HUDEP-2 (cell line): Measurements from ENCODE around the gene NEUROD1.
A peak's percentile ranks its signal among the peaks of the same experiment; 100 is the strongest.

Source experiments
- DNase-seq, 76 experiments: peaks; one replicate each; lab custom pipeline; 2025; ENCODE audit not compliant: unreplicated experiment in 76 of 76; lab: John Stamatoyannopoulos, UW

Gene NEUROD1

GRCh38 chr2:181680937-181681811 is 857 bp upstream of the NEUROD1 start:
- no peak for DNase-seq

- DNase-seq, result no peak
These were observed 755 bp downstream of the NEUROD1 start for GRCh38 chr2:181679544-181679979.

GRCh38 chr2:181678861-181679543 is 1.3 kb downstream of the NEUROD1 start:
- DNase-seq, result no peak

- peak in 51 of 76 experiments; percentile 2 to 72 (median 25) for DNase-seq
These were observed 2.3 kb downstream of the NEUROD1 start for GRCh38 chr2:181677912-181678586.

GRCh38 chr2:181675254-181675653 is 5.1 kb downstream of the NEUROD1 start:
- no peak for DNase-seq

GRCh38 chr2:181674461-181674860 is 5.9 kb downstream of the NEUROD1 start:
- DNase-seq, result no peak

- no peak for DNase-seq
These were observed 7.1 kb downstream of the NEUROD1 start for GRCh38 chr2:181673173-181673572.

GRCh38 chr2:181672255-181673008 is 7.9 kb downstream of the NEUROD1 start:
- DNase-seq, result no peak

GRCh38 chr2:181670632-181671031 is 9.7 kb downstream of the NEUROD1 start:
- no peak for DNase-seq

GRCh38 chr2:181667234-181667633 is 13.1 kb downstream of the NEUROD1 start:
- no peak for DNase-seq

- no peak for DNase-seq
These were observed 18.0 kb downstream of the NEUROD1 start for GRCh38 chr2:181662287-181662686.

- DNase-seq, result no peak
These were observed 20.1 kb downstream of the NEUROD1 start for GRCh38 chr2:181660181-181660580.

GRCh38 chr2:181658444-181658843 is 21.9 kb downstream of the NEUROD1 start:
- no peak for DNase-seq

GRCh38 chr2:181657379-181657778 is 22.9 kb downstream of the NEUROD1 start:
- no peak for DNase-seq

GRCh38 chr2:181656450-181657291 is 23.6 kb downstream of the NEUROD1 start, which contains the start of gene CERKL:
CERKL (minus strand) TSS chr2:181657105; CDS start chr2:181657006, 99 bp downstream.
- DNase-seq, result peak in 9 of 76 experiments; percentile 4 to 34 (median 17)

GRCh38 chr2:181655519-181655918 is 24.8 kb downstream of the NEUROD1 start:
- no peak for DNase-seq

- DNase-seq, result no peak
These were observed 30.8 kb downstream of the NEUROD1 start for GRCh38 chr2:181649436-181649979.

GRCh38 chr2:181648478-181649155 is 31.7 kb downstream of the NEUROD1 start:
- no peak for DNase-seq
